Astrocyte (in vitro differentiated cells and primary cell): Measurements from ENCODE around the gene ZNF554. TPM values are rescaled to one million over a fixed set of nuclear protein-coding genes. Genes with fewer than 3 reads are reported as not detected.
"Not testable (repeated sequence)": the region's sequence is repeated elsewhere in the genome, so short reads cannot be mapped to it uniquely, and the experiment has no call there.

Experiments
- DNase-seq: peaks from one replicate; pipeline ENCODE4 v3.0.0-alpha.2; 2010; ENCODE audit warnings: low read depth
- FAIRE-seq: peaks from 2 replicates; lab custom pipeline; 2011; peaks lifted over from hg19 to GRCh38; lab: Jason Lieb, UNC
- H2AFZ ChIP-seq: 2 replicates; pipeline ENCODE4 v1.6.0; 2012; ENCODE audit warnings: low read depth, low read length, inconsistent platforms
- H3K27ac ChIP-seq: 2 replicates; pipeline ENCODE4 v1.5.1; 2011; ENCODE audit warnings: low read depth, low read length, inconsistent platforms
- H3K27me3 ChIP-seq: 2 replicates; pipeline ENCODE4 v1.6.0; 2011; ENCODE audit warnings: low read length, inconsistent platforms; ENCODE audit not compliant: insufficient read depth
- H3K36me3 ChIP-seq: 2 replicates; pipeline ENCODE4 v1.5.1; 2011; ENCODE audit warnings: low read length, inconsistent platforms; ENCODE audit not compliant: insufficient read depth
- H3K4me1 ChIP-seq: 2 replicates; pipeline ENCODE4 v1.5.1; 2011; ENCODE audit warnings: low read length, inconsistent platforms; ENCODE audit not compliant: insufficient read depth
- H3K4me2 ChIP-seq: 2 replicates; pipeline ENCODE4 v1.6.0; 2012; ENCODE audit warnings: low read length, inconsistent platforms
- H3K4me3 ChIP-seq: 2 replicates; pipeline ENCODE4 v1.5.1; 2011; ENCODE audit warnings: low read depth, mild to moderate bottlenecking, low read length, inconsistent platforms; ENCODE audit not compliant: insufficient read depth
- H3K79me2 ChIP-seq: 2 replicates; pipeline ENCODE4 v1.6.0; 2012; ENCODE audit warnings: mild to moderate bottlenecking, low read length, inconsistent platforms; ENCODE audit not compliant: insufficient read depth
- H3K9ac ChIP-seq: 2 replicates; pipeline ENCODE4 v1.6.0; 2012; ENCODE audit warnings: mild to moderate bottlenecking, low read length, inconsistent platforms
- H3K9me3 ChIP-seq: 2 replicates; pipeline ENCODE4 v1.5.1; 2012; ENCODE audit warnings: low read depth, mild to moderate bottlenecking, low read length, inconsistent platforms; ENCODE audit not compliant: insufficient read depth
- H4K20me1 ChIP-seq: 2 replicates; pipeline ENCODE4 v1.6.0; 2012; ENCODE audit warnings: low read length, inconsistent platforms; ENCODE audit not compliant: insufficient read depth
- H3K27ac Mint-ChIP-seq: one replicate; pipeline ENCODE4 v1.8.0; 2021; ENCODE audit warnings: mild to moderate bottlenecking, mixed read lengths; ENCODE audit not compliant: unreplicated experiment
- H3K27me3 Mint-ChIP-seq: one replicate; pipeline ENCODE4 v1.8.0; 2021; ENCODE audit warnings: low read depth, mixed read lengths; ENCODE audit not compliant: unreplicated experiment
- H3K36me3 Mint-ChIP-seq: one replicate; pipeline ENCODE4 v1.8.0; 2021; ENCODE audit warnings: low read depth, mixed read lengths; ENCODE audit not compliant: unreplicated experiment
- H3K4me1 Mint-ChIP-seq: one replicate; pipeline ENCODE4 v1.8.0; 2021; ENCODE audit warnings: low read depth, mixed read lengths; ENCODE audit not compliant: unreplicated experiment
- H3K4me3 Mint-ChIP-seq: one replicate; pipeline ENCODE4 v1.8.0; 2021; ENCODE audit warnings: mild to moderate bottlenecking, moderate library complexity, mixed read lengths; ENCODE audit not compliant: unreplicated experiment
- H3K9me3 Mint-ChIP-seq: one replicate; pipeline ENCODE4 v1.8.0; 2021; ENCODE audit warnings: mild to moderate bottlenecking, mixed read lengths; ENCODE audit not compliant: unreplicated experiment
- CTCF ChIP-seq: IDR thresholded peaks from 2 replicates; pipeline ENCODE4 v1.5.1; 2011; ENCODE audit warnings: low read depth, mild to moderate bottlenecking, inconsistent platforms, low read length, moderate library complexity; ENCODE audit not compliant: insufficient read depth
- EZH2 ChIP-seq: IDR thresholded peaks from 2 replicates; pipeline ENCODE4 v1.6.1; 2012; ENCODE audit warnings: mild to moderate bottlenecking, low read length, inconsistent platforms; ENCODE audit not compliant: insufficient read depth
- total RNA-seq: library from RNA; stranded (reverse); gene quantifications from 2 replicates; pipeline ENCODE4 v1.2.1, GENCODE V29; 2021

The ZNF554 gene
- total RNA-seq, 1 donor from 2014 or later, result 3.1 TPM

- H3K27ac Mint-ChIP-seq, result no peak overlapping the region
- Histone ChIP-seq H3K4me3 (no peak overlapping the region), H3K9me3 (no peaks in the 10 kb centered on the region), H3K4me2 (no peak overlapping the region), H3K27ac (no peak overlapping the region), H4K20me1 (no peaks in the 10 kb centered on the region), H2AFZ (no peak overlapping the region), H3K79me2 (peaks cover 4% of the 10 kb centered on the region), H3K27me3 (no peaks in the 10 kb centered on the region), H3K9ac (no peak overlapping the region), H3K4me1 (no peaks in the 10 kb centered on the region), H3K36me3 (no peaks in the 10 kb centered on the region)
- no peaks in the 10 kb centered on the region for H3K4me1 Mint-ChIP-seq
- no peaks in the 10 kb centered on the region for H3K27me3 Mint-ChIP-seq
- DNase-seq (no peak), FAIRE-seq (no peak)
- TF ChIP-seq CTCF, result no peak
- no peak for TF ChIP-seq EZH2
- H3K9me3 Mint-ChIP-seq, result no peaks in the 10 kb centered on the region
- no peak overlapping the region for H3K4me3 Mint-ChIP-seq
- H3K36me3 Mint-ChIP-seq, result peaks cover 9% of the 10 kb centered on the region
Observed at GRCh38 chr19:2815923-2816322, 3.7 kb upstream of the ZNF554 start.

GRCh38 chr19:2816641-2817040 is 3.0 kb upstream of the ZNF554 start:
- Histone ChIP-seq H3K4me1 (no peaks in the 10 kb centered on the region), H3K9me3 (no peaks in the 10 kb centered on the region), H3K27ac (no peak overlapping the region), H3K4me3 (no peak overlapping the region), H3K9ac (no peak overlapping the region), H3K4me2 (no peak overlapping the region), H2AFZ (no peak overlapping the region), H3K36me3 (no peaks in the 10 kb centered on the region), H3K27me3 (no peaks in the 10 kb centered on the region), H4K20me1 (no peaks in the 10 kb centered on the region), H3K79me2 (peaks cover 4% of the 10 kb centered on the region)
- H3K4me3 Mint-ChIP-seq, result no peak overlapping the region
- no peaks in the 10 kb centered on the region for H3K9me3 Mint-ChIP-seq
- no peak for FAIRE-seq
- TF ChIP-seq EZH2 (no peak), CTCF (no peak)
- H3K27me3 Mint-ChIP-seq, result no peaks in the 10 kb centered on the region
- peaks cover 13% of the 10 kb centered on the region for H3K36me3 Mint-ChIP-seq
- no peak overlapping the region for H3K27ac Mint-ChIP-seq
- no peaks in the 10 kb centered on the region for H3K4me1 Mint-ChIP-seq
- DNase-seq, result no peak

GRCh38 chr19:2817237-2817829 is 2.3 kb upstream of the ZNF554 start:
- not testable (repeated sequence) for H3K4me3 Mint-ChIP-seq, DNase-seq, H3K4me2 ChIP-seq, H3K27ac Mint-ChIP-seq, H3K27me3 Mint-ChIP-seq, H3K4me1 Mint-ChIP-seq, FAIRE-seq, H3K9me3 ChIP-seq, H3K9me3 Mint-ChIP-seq, H3K4me1 ChIP-seq, H3K36me3 ChIP-seq, H2AFZ ChIP-seq, H3K4me3 ChIP-seq, H4K20me1 ChIP-seq, H3K9ac ChIP-seq, H3K79me2 ChIP-seq, H3K27me3 ChIP-seq, H3K27ac ChIP-seq
- H3K36me3 Mint-ChIP-seq, result peaks cover 14% of the 10 kb centered on the region
